Liver (tissue), 9 donors: ENCODE results near the gene DYSF. TPM values are rescaled to one million over a fixed set of nuclear protein-coding genes. Genes with fewer than 3 reads are reported as not detected.

ENCODE experiments used
- DNase-seq: peaks from one replicate; pipeline ENCODE4 v3.0.0-alpha.2; 2017; ENCODE audit warnings: low spot score
- H3K27ac ChIP-seq, 2 donors: one replicate each; pipeline ENCODE4 v1.7.0; 2013; ENCODE audit warnings: inconsistent platforms in 2 of 2, low read length in 2 of 2, control low read depth in 1 of 2, low read depth in 1 of 2, mild to moderate bottlenecking in 1 of 2
- H3K27me3 ChIP-seq, 4 donors: one replicate each; pipeline versions ENCODE4 v1.6.1 to v1.7.0; 2013; ENCODE audit warnings: low read length in 3 of 4, inconsistent platforms in 1 of 4, mild to moderate bottlenecking in 1 of 4, moderate library complexity in 1 of 4; ENCODE audit not compliant: control insufficient read depth in 4 of 4, insufficient read depth in 4 of 4
- H3K36me3 ChIP-seq, 4 donors: one replicate each; pipeline versions ENCODE4 v1.6.1 to v1.7.0; 2013; ENCODE audit warnings: low read length in 3 of 4, mild to moderate bottlenecking in 3 of 4, low read depth in 1 of 4, moderate library complexity in 1 of 4; ENCODE audit not compliant: control insufficient read depth in 4 of 4, insufficient read depth in 3 of 4
- H3K4me1 ChIP-seq, 4 donors: one replicate each; pipeline versions ENCODE4 v1.6.1 to v1.7.0; 2013; ENCODE audit warnings: low read length in 3 of 4, mild to moderate bottlenecking in 3 of 4, moderate library complexity in 1 of 4; ENCODE audit not compliant: control insufficient read depth in 4 of 4, insufficient read depth in 4 of 4
- H3K4me3 ChIP-seq, 3 donors: one replicate each; pipeline versions ENCODE4 v1.6.1 to v1.7.0; 2013; ENCODE audit warnings: low read length in 3 of 3, control low read depth in 1 of 3, low read depth in 1 of 3, mild to moderate bottlenecking in 1 of 3
- H3K9ac ChIP-seq, 2 donors: one replicate each; pipeline ENCODE4 v1.7.0; 2013; ENCODE audit warnings: low read length in 2 of 2, mild to moderate bottlenecking in 2 of 2, moderate library complexity in 2 of 2, control low read depth in 1 of 2, low read depth in 1 of 2
- H3K9me3 ChIP-seq, 4 donors: one replicate each; pipeline versions ENCODE4 v1.6.1 to v1.7.0; 2013; ENCODE audit warnings: low read length in 3 of 4; ENCODE audit not compliant: control insufficient read depth in 4 of 4
- EGR1 ChIP-seq, 2 donors: IDR thresholded peaks; 2 replicates each; pipeline ENCODE4 v1.6.1; 2016 to 2018; ENCODE audit warnings: antibody characterized with exemption in 2 of 2, low read depth in 2 of 2
- FOXA1 ChIP-seq: IDR thresholded peaks from 2 replicates; pipeline ENCODE4 v1.6.1; 2016; ENCODE audit warnings: antibody characterized with exemption
- FOXA2 ChIP-seq: IDR thresholded peaks from 2 replicates; pipeline ENCODE4 v1.6.1; 2016; ENCODE audit warnings: antibody characterized with exemption
- GABPA ChIP-seq, 2 donors: IDR thresholded peaks in 1 of 2; conservative IDR thresholded peaks in 1 of 2; 2 replicates each; pipeline ENCODE4 v1.6.1; 2016; ENCODE audit warnings: antibody characterized with exemption in 2 of 2, mild to moderate bottlenecking in 1 of 2, moderate library complexity in 1 of 2
- HNF4A ChIP-seq, 2 donors: conservative IDR thresholded peaks; 2 replicates each; pipeline ENCODE4 v1.6.1; 2016; ENCODE audit warnings: antibody characterized with exemption in 2 of 2, mild to moderate bottlenecking in 2 of 2
- HNF4G ChIP-seq: IDR thresholded peaks from 2 replicates; pipeline ENCODE4 v1.6.1; 2016; ENCODE audit warnings: antibody characterized with exemption
- JUND ChIP-seq, 2 donors: IDR thresholded peaks; 2 replicates each; pipeline ENCODE4 v1.6.1; 2016; ENCODE audit warnings: antibody characterized with exemption in 2 of 2
- MAX ChIP-seq: IDR thresholded peaks from 2 replicates; pipeline ENCODE4 v1.6.1; 2016; ENCODE audit warnings: antibody characterized with exemption
- NR2F2 ChIP-seq: IDR thresholded peaks from 2 replicates; pipeline ENCODE4 v1.6.1; 2016; ENCODE audit warnings: antibody characterized with exemption
- REST ChIP-seq: IDR thresholded peaks from 2 replicates; pipeline ENCODE4 v1.6.1; 2016; ENCODE audit warnings: antibody characterized with exemption, mild to moderate bottlenecking
- RXRA ChIP-seq, 2 donors: IDR thresholded peaks; 2 replicates each; pipeline ENCODE4 v1.6.1; 2017 to 2018; ENCODE audit warnings: antibody characterized with exemption in 2 of 2, mild to moderate bottlenecking in 1 of 2
- TAF1 ChIP-seq: conservative IDR thresholded peaks from 2 replicates; pipeline ENCODE4 v1.6.1; 2016; ENCODE audit warnings: antibody characterized with exemption, mild to moderate bottlenecking
- YY1 ChIP-seq: IDR thresholded peaks from 2 replicates; pipeline ENCODE4 v1.6.1; 2016; ENCODE audit warnings: antibody characterized with exemption, mild to moderate bottlenecking
- ZBTB33 ChIP-seq: IDR thresholded peaks from 2 replicates; pipeline ENCODE4 v1.6.1; 2016; ENCODE audit warnings: antibody characterized with exemption
- WGBS: extraction: QIAGEN DNeasy Blood & Tissue Kit; methylation state at CpG from one replicate; pipeline ENCODE4 v1.1.7; 2013; 5-methylcytosine and 5-hydroxymethylcytosine counted together
- polyA plus RNA-seq, 2 donors: library from polyadenylated mRNA; stranded (reverse) in 1 of 2; unstranded in 1 of 2; fragments of 200-250 nt in 1 of 2; fragments of >200 nt in 1 of 2; fragmentation: Nextera tagmentation in 1 of 2; extraction: Ambion mirVana in 1 of 2; gene quantifications; one replicate each; pipeline versions ENCODE4 v1.2.1 to v1.2.3, GENCODE V29; 2013 to 2015
- total RNA-seq, 2 donors: library from RNA; depleted of rRNA; stranded (reverse); fragments of >200 nt; gene quantifications; one replicate each; pipeline ENCODE4 v1.2.3, GENCODE V29; 2014
- donor health status: healthy.
- donor health status: healthy.
- donor health status: healthy.
- donor health status: healthy.
- donor health status: healthy.

The DYSF gene
- total and polyA plus RNA-seq, 4 donors = 8.5 to 20.8 (median 13.6) TPM

GRCh38 chr2:71462641-71463341 lies 9.4 kb downstream of the DYSF start:
- WGBS = 94% methylated on average over 5 of the region's 5 CpGs

GRCh38 chr2:71463342-71463654 lies 9.9 kb downstream of the DYSF start:
- Histone ChIP-seq H3K9me3 (no peaks in the 10 kb centered on the region), H3K9ac (no peak overlapping the region), H3K27ac (no peak overlapping the region), H3K4me1 (peaks cover 4 to 48% (median 31%) of the 10 kb centered on the region in 4 donors), H3K4me3 (no peak overlapping the region), H3K27me3 (no peaks in the 10 kb centered on the region), H3K36me3 (no peaks in the 10 kb centered on the region)
- DNase-seq = no peak
- no peak for TF ChIP-seq JUND (IDR thresholded peaks at IDR 0.05)
- no peak for TF ChIP-seq EGR1 (IDR thresholded peaks at IDR 0.05; ENCODE audit: low read depth in 2 of 2)
- no peak for TF ChIP-seq TAF1
- no peak for TF ChIP-seq GABPA (IDR thresholded peaks at IDR 0.05 in 1 of 2, conservative IDR thresholded peaks at IDR 0.05 in 1 of 2)
- TF ChIP-seq HNF4G = no peak
- TF ChIP-seq REST = no peak
- TF ChIP-seq YY1 = no peak
- 95% methylated on average over 7 of the region's 7 CpGs for WGBS

More at GRCh38 chr2:71462641-71463341, 9.4 kb downstream of the DYSF start:
- Histone ChIP-seq H3K27ac (no peak overlapping the region), H3K9ac (no peak overlapping the region), H3K4me1 (peaks cover 5 to 52% (median 35%) of the 10 kb centered on the region in 4 donors), H3K36me3 (no peaks in the 10 kb centered on the region), H3K9me3 (no peaks in the 10 kb centered on the region), H3K4me3 (no peak overlapping the region), H3K27me3 (no peaks in the 10 kb centered on the region)
- no peak for DNase-seq
- TF ChIP-seq NR2F2 = no peak

GRCh38 chr2:71464389-71464788 lies 11.0 kb downstream of the DYSF start:
- Histone ChIP-seq H3K4me1 (peaks cover 2 to 41% (median 25%) of the 10 kb centered on the region in 4 donors), H3K4me3 (no peak overlapping the region), H3K27me3 (no peaks in the 10 kb centered on the region), H3K36me3 (no peaks in the 10 kb centered on the region), H3K9me3 (no peaks in the 10 kb centered on the region), H3K27ac (no peak overlapping the region), H3K9ac (no peak overlapping the region)
- DNase-seq = no peak
- whole genome bisulfite sequencing = 85% methylated on average over 6 of the region's 6 CpGs
- TF ChIP-seq RXRA (IDR thresholded peaks at IDR 0.05) (peak in 1 of 2 donors; percentile 55), FOXA2 (no peak)

- Histone ChIP-seq H3K4me3 (no peak overlapping the region), H3K27me3 (no peaks in the 10 kb centered on the region), H3K27ac (no peak overlapping the region), H3K9me3 (no peaks in the 10 kb centered on the region), H3K4me1 (peaks cover 2 to 35% (median 22%) of the 10 kb centered on the region in 4 donors), H3K36me3 (no peaks in the 10 kb centered on the region), H3K9ac (no peak overlapping the region)
- TF ChIP-seq GABPA (IDR thresholded peaks at IDR 0.05 in 1 of 2, conservative IDR thresholded peaks at IDR 0.05 in 1 of 2) (no peak), HNF4A (conservative IDR thresholded peaks at IDR 0.05) (no peak), HNF4G (no peak), FOXA1 (no peak), MAX (no peak), EGR1 (IDR thresholded peaks at IDR 0.05; ENCODE audit: low read depth in 2 of 2) (no peak), ZBTB33 (no peak), FOXA2 (no peak), TAF1 (no peak)
- no peak for DNase-seq
- WGBS = 85% methylated on average over 11 of the region's 11 CpGs
Measured at GRCh38 chr2:71465356-71465755, 12.0 kb downstream of the DYSF start.
